GM15510 (cell line): ENCODE data around the gene IRX2.

Experiments
- POLR2A ChIP-seq: IDR thresholded peaks from 3 replicates; pipeline ENCODE4 v1.6.1; 2011; ENCODE audit warnings: borderline replicate concordance; ENCODE audit not compliant: insufficient read length; ENCODE audit errors: extremely low read depth

Gene IRX2

GRCh38 chr5:2738156-2738699 lies 13.2 kb downstream of the IRX2 start:
- TF ChIP-seq POLR2A = no peak

GRCh38 chr5:2737273-2738155 lies 14.0 kb downstream of the IRX2 start:
- no peak for TF ChIP-seq POLR2A

DNA sequence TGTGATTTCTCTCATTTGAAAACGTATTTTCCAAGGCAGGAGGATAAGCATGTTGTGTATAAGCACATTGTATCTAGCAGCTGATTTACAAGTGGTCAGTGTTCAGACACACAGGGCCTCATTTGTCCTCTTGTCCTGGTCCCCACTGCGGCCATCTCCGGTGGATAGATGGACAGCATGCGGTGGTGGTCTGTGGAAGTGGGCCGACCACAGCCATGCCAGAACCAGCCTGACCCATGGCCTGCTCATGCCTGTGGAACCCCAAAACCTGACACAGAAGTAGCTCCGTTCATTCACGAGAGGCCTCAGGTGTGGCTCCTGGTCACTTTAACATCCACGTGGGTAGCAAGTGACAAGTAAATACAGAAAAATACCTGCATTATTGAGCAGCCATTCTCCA lies 14.6 kb downstream of the IRX2 start:
- no peak for TF ChIP-seq POLR2A

GRCh38 chr5:2735996-2736395 lies 15.5 kb downstream of the IRX2 start:
- TF ChIP-seq POLR2A = no peak

GRCh38 chr5:2732850-2733249 lies 18.6 kb downstream of the IRX2 start:
- TF ChIP-seq POLR2A = no peak

DNA sequence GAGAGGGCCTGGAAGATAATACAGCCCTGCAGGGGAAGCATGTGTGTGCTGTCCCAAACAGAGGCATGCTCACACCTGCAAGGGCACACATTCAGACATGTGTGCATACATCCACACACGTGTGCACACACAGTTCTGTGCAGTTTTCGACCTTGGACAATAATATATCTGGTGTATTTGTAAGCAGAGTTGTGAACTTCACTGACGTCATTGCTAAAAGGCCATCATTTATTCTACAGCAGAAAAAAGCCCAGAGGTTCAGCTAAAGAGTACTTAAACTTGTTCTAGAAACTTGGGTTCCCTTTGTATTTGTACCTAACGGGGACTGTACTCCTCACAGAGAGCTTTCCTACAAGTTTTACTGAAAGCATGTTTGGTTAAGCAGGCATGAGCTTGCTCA lies 19.5 kb downstream of the IRX2 start:
- TF ChIP-seq POLR2A = no peak

DNA sequence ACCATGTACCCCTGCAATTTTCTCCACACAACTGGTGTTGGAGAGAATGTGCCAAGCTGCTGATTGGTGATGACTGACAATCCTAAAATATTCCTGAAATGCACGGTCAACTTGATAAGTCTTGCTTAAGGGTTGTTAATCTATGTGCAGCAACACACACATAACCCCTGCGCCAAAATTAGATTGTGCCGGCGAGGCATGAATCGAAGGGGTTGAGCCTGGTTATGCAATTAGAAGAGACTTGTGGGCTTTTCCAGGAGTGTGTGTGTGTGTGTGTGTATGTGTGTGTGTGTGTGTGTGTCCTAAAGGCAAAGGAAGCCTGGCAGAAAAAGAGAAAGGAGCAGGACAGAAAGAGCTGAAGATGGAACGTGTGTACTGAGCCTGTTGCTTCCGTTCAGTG lies 22.3 kb downstream of the IRX2 start:
- TF ChIP-seq POLR2A = no peak

- TF ChIP-seq POLR2A = no peak
These were observed 23.9 kb downstream of the IRX2 start for GRCh38 chr5:2727550-2727949.

DNA sequence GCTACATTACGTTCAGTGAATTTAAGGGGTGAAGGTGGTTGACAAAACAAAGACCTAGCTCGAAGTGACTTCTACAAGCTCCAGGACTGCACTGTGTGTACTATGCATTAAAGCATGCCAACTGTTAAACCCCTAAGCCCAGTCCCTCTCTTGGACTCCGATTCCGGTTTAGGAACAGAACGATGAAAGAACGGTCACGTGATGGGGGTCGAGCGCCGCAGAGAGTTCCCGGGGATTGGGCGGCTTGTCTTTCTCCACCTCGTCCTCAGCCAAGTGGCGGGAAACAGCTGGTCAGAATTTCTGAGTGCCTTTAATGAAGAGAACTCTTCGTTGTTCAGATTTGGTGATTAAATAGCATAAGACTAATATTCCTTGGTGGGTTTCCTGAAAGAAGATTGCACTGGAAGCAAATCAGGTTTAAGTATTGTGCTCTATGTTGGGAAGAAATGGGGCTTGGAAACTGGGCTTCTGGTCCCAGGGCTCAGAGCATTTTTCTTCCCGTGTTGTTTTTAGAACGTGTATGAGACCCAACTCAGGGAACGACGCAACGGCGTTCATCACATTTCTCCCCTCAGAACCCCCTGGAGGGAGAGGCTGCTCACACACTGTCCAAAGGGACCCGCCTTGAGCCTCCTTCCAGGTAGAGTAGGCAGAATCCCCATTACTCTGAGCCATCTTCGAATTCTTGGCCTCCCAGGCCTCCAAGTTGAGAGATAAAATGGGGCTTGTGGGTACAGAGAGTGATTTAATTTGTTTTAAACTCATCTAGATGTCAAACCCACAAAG lies 25.3 kb downstream of the IRX2 start:
- no peak for TF ChIP-seq POLR2A

- no peak for TF ChIP-seq POLR2A
These were observed 26.6 kb downstream of the IRX2 start for GRCh38 chr5:2724831-2725230.

- no peak for TF ChIP-seq POLR2A
These were observed 27.4 kb downstream of the IRX2 start for GRCh38 chr5:2724031-2724581.

GRCh38 chr5:2722901-2723300 lies 28.6 kb downstream of the IRX2 start:
- no peak for TF ChIP-seq POLR2A

GRCh38 chr5:2721385-2722138 lies 29.9 kb downstream of the IRX2 start:
- no peak for TF ChIP-seq POLR2A

DNA sequence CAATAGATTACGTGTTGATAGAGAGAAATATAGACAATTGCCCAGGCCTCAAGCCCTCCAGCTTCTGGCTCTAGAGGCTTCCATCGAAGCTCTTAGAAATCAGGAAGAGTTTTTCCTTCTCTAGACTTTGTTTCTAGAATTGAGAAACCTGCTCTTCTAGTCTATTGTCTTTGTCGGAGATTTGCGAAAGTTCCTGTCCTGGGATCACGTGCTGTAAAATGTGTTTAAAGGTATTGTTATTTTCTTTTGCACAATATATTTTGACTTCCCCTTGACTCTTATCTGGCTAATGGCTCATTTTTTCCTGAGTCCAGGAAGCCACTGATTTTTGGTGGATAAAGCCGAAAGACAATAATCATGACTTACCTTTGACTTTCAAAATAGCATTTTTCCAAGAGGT lies 32.1 kb downstream of the IRX2 start:
- TF ChIP-seq POLR2A = no peak
